ENCODE data around the gene ZNF385C. TPM values are rescaled to one million over a fixed set of nuclear protein-coding genes. Genes with fewer than 3 reads are reported as not detected.

The ZNF385C gene
- total RNA-seq, 1 donor from 2014 or later, result 0.16 TPM

GRCh38 chr17:42118545-42118944, 20.3 kb upstream of the ZNF385C start:
- DNase-seq (ENCODE audit: extremely low spot score, unreplicated experiment), result no peak
- Mint-ChIP-seq H3K9me3 (ENCODE audit: unreplicated experiment) (no peaks in the 10 kb centered on the region), H3K27me3 (ENCODE audit: unreplicated experiment) (no peaks in the 10 kb centered on the region), H3K4me3 (ENCODE audit: unreplicated experiment) (no peak overlapping the region), H3K36me3 (ENCODE audit: unreplicated experiment) (peaks cover 10% of the 10 kb centered on the region), H3K4me1 (ENCODE audit: unreplicated experiment) (peaks cover 13% of the 10 kb centered on the region), H3K27ac (ENCODE audit: unreplicated experiment) (no peak overlapping the region)
- peak; percentile 41 for TF ChIP-seq CTCF (IDR thresholded peaks at IDR 0.05)

- Mint-ChIP-seq H3K27ac (ENCODE audit: unreplicated experiment) (no peak overlapping the region), H3K9me3 (ENCODE audit: unreplicated experiment) (no peaks in the 10 kb centered on the region), H3K4me3 (ENCODE audit: unreplicated experiment) (no peak overlapping the region), H3K4me1 (ENCODE audit: unreplicated experiment) (peaks cover 13% of the 10 kb centered on the region), H3K36me3 (ENCODE audit: unreplicated experiment) (peaks cover 8% of the 10 kb centered on the region), H3K27me3 (ENCODE audit: unreplicated experiment) (no peaks in the 10 kb centered on the region)
- no peak for TF ChIP-seq CTCF (IDR thresholded peaks at IDR 0.05)
- DNase-seq (ENCODE audit: extremely low spot score, unreplicated experiment), result no peak
These were observed 19.8 kb upstream of the ZNF385C start for GRCh38 chr17:42118126-42118510.

- no peak overlapping the region for H3K4me3 Mint-ChIP-seq (ENCODE audit: unreplicated experiment)
These were observed 19.3 kb upstream of the ZNF385C start for GRCh38 chr17:42117397-42118125.

GRCh38 chr17:42116705-42117396, 18.6 kb upstream of the ZNF385C start:
- DNase-seq (ENCODE audit: extremely low spot score, unreplicated experiment), result peak; percentile 93
- Mint-ChIP-seq H3K4me1 (ENCODE audit: unreplicated experiment) (peaks cover 18% of the 10 kb centered on the region), H3K27me3 (ENCODE audit: unreplicated experiment) (no peaks in the 10 kb centered on the region), H3K4me3 (ENCODE audit: unreplicated experiment) (no peak overlapping the region), H3K27ac (ENCODE audit: unreplicated experiment) (no peak overlapping the region), H3K36me3 (ENCODE audit: unreplicated experiment) (peaks cover 8% of the 10 kb centered on the region), H3K9me3 (ENCODE audit: unreplicated experiment) (no peaks in the 10 kb centered on the region)
- peak; percentile 88 for TF ChIP-seq CTCF (IDR thresholded peaks at IDR 0.05)

More at GRCh38 chr17:42117397-42118125, 19.3 kb upstream of the ZNF385C start:
- H3K4me1 Mint-ChIP-seq (ENCODE audit: unreplicated experiment), result peaks cover 14% of the 10 kb centered on the region
- no peak for TF ChIP-seq CTCF (IDR thresholded peaks at IDR 0.05)
- no peak overlapping the region for H3K27ac Mint-ChIP-seq (ENCODE audit: unreplicated experiment)
- H3K36me3 Mint-ChIP-seq (ENCODE audit: unreplicated experiment), result peaks cover 8% of the 10 kb centered on the region
- no peak for DNase-seq (ENCODE audit: extremely low spot score, unreplicated experiment)
- H3K27me3 Mint-ChIP-seq (ENCODE audit: unreplicated experiment), result no peaks in the 10 kb centered on the region
- no peaks in the 10 kb centered on the region for H3K9me3 Mint-ChIP-seq (ENCODE audit: unreplicated experiment)

GRCh38 chr17:42114118-42114517, 15.8 kb upstream of the ZNF385C start:
- Mint-ChIP-seq H3K27ac (ENCODE audit: unreplicated experiment) (no peak overlapping the region), H3K4me3 (ENCODE audit: unreplicated experiment) (no peak overlapping the region), H3K36me3 (ENCODE audit: unreplicated experiment) (peaks cover 8% of the 10 kb centered on the region), H3K27me3 (ENCODE audit: unreplicated experiment) (no peaks in the 10 kb centered on the region), H3K9me3 (ENCODE audit: unreplicated experiment) (no peaks in the 10 kb centered on the region), H3K4me1 (ENCODE audit: unreplicated experiment) (peaks cover 12% of the 10 kb centered on the region)
- DNase-seq (ENCODE audit: extremely low spot score, unreplicated experiment), result no peak
- TF ChIP-seq CTCF (IDR thresholded peaks at IDR 0.05), result no peak
